ENCODE results near the gene CCDC192.
"Not testable (repeated sequence)": the region's sequence is repeated elsewhere in the genome, so short reads cannot be mapped to it uniquely, and the experiment has no call there.

The CCDC192 gene

DNA sequence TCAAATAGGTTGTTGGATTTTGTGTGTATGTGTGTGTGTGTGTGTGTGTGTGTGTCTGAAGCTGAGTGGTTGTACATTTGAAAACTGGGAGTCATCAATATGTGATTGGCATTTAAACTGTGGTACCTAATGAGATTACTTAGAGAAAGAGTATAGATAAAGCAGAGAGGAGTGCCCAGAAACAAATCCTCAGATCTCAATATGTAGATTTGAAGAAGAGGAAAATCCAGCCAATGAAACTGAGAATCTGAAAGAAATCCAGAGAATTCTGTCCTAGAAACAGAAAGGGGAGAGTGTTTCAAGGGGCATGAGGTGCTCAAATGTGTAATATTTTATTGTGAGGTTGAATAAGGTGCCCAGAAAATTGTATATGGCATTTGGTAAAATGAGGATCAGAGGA lies 66.2 kb downstream of the CCDC192 start:
- no peak for DNase-seq

DNA sequence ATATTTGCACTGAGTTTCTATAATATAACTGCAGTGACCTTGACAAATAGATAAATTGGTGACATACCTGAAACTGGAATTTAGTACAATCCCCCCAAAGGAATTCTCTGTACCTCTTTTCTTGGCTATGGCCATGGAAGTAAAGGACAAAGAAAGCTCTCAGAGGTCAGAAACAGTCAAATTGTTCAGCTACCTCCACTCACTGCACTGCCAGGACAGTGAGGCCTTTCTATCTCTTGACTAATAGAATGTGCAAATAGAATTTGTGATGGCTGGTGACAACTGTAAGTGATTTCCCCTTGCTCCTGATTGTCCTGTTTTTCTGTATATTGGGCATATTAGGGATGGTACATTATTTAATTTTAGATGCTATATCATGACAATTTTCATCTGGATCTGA lies 67.1 kb downstream of the CCDC192 start:
- DNase-seq = no peak

DNA sequence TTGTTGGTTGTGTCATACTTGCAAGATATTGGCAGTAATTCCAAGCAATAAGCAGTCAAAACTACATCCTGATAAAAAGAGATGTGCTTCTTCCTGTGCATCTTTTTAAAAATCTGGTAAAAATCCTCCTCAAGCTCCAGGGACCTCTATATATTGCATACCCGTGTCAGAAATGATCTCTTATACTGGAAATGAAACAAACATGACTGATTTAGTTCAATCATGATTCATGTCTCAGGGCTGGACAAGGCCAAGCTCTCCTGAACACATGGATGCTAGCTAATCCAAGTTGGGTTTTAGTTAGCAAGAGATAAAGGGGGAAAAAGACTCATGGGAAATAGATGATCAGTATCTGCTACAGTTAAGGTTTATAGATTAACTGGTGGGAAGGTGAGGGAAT lies 69.3 kb downstream of the CCDC192 start:
- no peak for DNase-seq

DNA sequence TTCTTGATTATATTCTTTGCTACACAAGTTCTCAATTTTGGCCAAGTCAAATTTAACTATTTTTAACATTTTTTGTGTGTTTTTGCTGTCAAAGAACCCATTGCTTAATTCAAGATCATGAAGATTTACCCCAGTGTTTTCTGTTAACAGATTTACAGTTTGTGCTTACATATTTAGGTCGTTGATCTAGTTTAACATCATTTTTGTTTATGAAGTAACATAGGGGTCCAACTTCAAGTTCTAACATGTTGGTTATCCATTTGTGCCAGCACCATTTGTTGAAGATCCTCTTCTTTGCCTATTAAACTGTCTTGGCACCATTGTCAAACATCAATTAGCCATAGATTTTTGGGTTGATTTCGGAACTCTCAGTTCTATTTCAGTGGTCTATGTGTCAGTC lies 71.0 kb downstream of the CCDC192 start:
- no peak for DNase-seq

DNA sequence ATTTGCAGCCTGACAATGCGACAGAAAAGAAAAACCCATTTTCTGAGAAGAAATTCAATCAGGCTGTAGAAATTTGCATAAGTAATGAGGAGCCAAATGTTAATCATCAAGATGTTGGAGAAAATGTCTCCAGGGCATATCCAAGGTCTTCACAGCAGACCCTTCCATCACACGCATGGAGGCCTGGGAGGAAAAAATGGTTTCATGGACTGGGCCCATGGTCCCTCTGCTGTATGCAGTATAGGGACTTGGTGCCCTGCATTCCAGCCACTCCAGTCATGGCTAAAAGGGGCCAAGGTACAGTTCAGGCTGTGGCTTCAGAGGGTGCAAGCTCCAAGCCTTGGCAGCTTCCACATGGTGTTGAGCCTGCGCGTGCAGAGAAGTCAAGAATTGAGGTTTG lies 73.3 kb downstream of the CCDC192 start:
- DNase-seq = no peak

DNA sequence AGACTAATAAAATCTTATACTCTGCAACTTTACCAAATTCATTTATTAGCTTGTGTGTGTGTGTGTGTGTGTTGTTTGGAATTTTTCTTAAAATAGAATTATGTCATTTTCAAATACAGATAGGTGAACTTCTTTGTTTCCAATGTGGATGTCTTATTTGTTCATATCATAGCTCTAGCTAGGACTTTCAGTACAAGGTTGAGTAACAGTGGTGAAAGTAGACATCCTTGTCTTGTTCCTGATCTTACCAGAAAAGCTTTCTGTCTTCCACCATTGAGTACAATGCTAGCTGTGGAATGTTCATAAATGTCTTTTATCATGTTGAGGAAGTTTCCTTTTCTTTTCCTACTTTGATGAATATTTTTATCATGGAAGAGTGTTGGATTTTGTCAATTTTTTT lies 74.8 kb downstream of the CCDC192 start:
- no peak for DNase-seq

DNA sequence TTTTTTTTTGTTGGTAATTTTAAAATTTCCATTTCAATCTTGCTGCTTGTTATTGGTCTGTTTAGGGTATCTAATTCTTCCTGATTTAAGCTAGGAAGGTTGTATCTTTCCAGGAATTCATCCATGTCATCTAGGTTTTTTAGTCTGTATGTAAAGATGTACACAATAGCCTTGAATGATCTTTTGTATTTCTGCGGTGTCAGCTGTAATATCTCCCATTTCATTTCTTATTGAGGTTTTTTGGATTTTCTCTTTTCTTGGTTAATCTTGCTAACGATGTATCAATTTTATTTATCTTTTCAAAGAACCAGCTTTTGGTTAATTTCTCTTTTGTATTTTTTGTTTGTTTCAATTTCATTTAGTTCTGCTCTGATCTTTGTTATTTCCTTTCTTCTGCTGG lies 79.3 kb downstream of the CCDC192 start:
- DNase-seq = not testable (repeated sequence)

DNA sequence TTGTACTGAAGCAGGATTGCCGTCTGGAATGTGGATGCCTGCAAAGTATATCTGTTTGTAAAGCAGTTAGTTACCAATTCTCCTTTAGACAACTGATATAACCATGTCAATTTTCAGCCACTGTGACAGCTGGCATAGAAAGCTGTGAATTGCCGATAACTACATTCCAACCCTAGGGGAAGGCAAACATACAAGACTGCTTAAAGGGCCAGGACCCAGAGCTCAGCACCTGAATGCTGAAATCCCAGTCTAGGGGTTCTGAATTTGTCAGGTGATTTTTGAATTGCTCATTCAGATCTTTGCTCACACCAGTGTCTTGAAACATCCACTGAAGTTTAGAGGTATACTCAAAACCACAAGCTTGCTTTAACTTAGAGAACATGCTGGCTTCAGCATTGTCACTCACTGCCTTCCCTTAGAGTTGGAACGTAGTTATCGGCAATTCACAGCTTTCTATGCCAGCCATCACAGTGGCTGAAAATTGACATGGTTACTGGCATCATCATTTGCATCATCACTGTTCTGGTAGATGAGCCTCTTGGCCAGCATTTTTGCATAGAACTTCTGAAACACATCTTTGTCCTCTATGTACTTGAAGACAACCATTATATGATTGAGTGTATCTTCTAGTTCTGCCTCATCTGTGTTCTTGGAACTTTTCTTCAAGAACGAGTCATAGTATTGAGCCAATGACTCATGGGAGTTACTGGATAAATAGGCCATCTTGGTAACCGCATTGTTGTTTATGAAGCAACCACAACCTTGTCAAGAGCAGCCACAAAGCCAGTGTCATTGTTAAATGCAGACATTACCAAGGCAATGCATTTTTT lies 82.1 kb downstream of the CCDC192 start:
- peak in 1 of 2 donors; percentile 17 for DNase-seq

DNA sequence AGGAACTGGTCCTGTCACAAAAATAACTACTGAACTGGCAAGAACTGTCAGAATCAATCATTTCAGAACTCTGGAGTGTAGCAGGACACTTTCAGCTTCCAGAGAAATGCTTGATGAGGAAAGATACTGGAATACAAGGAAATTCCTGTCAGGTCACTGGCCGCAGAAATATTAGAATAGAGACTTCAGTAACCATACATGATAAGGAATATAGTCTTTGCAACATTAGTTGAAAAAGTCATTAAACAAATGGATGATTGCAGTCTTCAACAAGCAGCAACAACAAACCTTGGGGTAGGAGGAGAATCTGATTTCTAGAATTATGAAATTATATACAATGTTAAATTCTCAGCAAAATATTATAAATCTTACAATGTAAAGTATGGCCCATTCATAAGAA lies 88.2 kb downstream of the CCDC192 start:
- no peak for DNase-seq

DNA sequence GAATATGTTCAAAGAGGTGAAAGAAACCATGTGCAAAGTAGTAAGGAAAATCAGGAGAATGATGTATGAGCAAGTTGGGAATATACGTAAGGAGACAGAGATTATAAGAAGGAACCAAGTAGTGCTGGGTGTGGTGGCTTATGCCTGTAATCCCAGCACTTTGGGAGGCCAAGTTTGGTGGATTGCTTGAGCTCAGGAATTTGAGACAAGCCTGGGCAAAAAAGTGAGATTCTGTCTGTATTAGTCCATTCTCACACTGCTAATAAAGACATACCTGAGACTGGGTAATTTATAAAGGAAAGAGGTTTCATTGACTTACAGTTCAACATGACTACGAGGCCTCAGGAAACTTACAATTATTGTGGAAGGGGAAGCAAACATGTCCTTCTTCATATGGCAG lies 88.7 kb downstream of the CCDC192 start:
- DNase-seq = not testable (repeated sequence)

DNA sequence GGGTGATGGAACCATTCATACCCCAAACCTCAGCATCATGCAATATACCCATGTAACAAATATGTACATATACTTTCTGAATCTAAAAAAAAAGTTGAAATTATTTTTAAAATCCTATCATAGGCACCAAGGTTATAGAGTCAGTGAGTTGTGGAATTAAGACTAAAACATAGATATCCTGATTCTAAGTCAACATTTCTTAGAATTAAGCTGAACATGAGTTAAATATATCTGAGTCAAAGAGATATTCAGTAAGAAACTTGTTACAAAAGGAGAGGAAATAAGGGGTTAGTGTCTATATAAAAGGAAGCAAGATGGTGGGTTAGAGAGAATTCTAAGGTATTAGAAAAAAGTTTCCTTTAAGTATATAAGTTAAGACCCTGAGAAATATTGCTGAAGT lies 89.9 kb downstream of the CCDC192 start:
- no peak for DNase-seq

DNA sequence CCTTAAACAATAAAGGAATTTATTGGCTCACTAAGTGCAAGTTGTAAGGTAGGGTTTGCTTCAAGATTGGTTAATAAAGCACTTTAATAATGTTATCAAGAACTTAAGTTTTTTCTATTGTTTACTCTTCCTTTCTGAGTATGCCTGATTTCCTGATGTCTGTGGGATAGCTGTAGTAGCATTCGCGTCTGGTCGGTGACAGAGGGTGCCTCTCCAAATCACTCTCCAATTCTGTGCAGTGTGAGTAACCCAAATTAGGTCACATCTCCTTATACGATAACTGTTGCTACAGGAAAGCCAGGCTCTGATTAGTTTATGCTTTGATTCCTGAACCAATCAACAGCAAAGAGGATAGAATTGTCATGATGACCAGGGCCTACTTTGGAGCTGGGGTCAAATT lies 90.7 kb downstream of the CCDC192 start:
- DNase-seq = no peak

DNA sequence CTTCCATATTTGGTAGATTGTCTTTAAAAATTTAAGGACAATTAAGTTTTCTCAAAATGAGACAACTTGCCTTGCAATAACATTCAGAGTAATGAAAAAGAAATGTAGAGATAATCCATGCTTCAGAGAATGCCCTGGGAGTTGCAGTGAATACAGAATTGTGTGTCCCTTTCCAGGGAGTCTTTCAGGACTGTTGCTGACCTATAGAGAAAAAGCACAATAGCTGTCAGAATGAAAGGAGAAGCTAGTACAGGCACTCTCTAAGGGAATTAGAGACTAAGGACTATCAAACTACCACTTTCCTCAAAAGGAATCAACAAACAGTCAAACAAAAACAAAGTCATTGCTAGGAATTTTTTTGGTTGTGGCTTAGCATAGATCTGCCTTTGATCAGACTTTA lies 93.0 kb downstream of the CCDC192 start:
- DNase-seq = no peak

DNA sequence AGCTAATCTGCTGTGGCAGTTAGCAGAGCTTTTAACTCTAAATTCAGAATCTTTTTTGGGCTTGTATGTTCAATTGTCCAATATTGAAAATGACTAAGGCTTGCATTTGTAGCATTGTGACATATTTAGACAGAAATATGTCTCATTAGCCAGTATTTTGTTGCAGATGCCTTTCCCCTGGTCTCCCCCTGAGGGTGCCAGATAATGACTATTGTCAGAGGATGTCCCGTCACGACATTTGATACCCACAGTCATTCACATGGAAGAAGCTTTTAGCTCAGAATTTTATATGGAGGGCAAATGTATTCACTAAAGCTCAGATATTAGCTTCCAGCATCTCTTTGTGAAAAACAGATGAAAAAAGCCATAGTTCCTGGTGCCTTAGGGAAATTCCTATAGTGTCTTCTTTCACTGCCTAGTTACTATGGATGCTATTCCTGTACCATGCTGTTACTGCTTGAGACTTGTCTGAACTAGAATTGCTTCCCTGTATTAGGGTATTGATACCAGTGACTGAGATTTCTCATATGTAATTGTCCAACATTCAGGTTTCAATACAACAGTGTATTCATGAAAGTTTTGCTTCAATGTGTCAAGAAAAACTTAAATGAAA lies 96.2 kb downstream of the CCDC192 start:
- DNase-seq = no peak

DNA sequence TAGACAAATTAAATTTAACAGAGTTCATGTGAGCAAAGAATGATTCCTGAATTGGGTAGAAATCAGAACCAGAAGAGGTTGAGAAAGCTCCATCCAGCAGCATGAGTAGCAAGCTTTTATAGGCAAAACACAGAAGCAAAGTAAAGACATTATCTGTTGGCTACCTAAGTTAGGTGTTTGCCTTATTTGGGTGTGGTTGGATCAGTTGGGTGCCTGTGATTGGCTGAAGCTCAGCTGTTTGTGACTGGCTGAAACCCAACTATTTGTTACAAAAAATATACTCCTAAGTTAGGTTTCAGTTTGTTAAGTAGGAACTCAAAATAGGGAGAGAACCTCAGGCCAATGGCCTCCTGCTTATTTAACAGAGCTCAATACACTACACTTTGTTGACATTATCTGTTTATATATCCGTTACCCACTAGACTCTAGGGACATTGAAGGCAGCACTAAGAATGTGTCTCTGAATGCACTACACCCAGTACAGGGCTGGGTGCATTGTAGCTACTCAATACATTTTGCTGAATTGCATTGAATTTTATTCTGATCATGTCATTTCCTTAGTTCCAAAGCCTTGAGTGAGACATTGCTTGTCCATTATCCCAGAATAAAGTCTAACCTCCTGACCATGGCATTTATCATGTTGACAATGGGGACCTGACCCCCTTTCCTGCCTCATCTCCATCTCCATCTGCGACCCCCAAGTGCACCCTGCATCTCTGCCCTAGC lies 98.7 kb downstream of the CCDC192 start:
- DNase-seq = no peak

DNA sequence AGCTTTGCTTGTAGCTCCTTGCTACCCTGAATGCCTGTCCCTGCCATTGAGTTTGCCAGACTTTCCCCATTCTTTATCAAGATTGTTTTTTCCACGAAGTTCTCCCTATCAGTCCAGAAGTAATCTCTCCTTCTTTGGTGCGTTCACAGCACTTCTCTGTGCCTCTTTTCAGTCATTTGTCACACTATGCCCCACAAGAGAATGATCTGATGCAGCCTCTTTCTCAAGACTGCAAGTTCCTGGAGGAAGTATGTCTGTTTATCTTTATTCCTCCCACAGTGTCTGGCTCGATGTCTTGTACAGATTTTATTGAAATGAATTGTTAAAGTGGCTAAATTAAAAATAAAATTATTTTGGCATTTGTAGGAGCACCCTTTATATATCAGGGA lies 99.3 kb downstream of the CCDC192 start:
- DNase-seq = no peak

DNA sequence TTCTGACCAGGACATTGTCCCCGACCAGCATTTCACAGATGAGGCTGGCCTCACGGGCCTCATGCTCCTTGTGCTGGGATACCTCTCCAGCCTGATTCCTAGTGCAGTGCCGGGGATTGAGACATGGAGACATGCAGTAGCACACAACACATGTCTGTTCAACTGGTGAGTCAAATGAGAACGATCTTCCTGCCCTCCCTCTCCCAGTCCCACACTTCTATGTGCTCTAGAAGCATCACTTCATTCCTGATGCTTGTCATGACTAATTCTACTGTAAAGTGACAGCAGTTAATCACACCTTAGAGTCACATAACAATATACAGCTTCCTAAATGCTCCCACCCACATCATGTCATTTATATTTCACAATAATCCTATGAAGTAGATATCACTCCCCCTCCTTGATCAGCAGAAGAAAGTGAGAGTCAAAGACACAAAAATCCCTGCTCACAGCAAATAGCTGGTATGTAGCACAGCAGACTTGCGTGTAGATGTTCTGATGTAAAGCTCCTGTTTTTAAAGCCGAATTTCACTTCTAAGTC lies 101.8 kb downstream of the CCDC192 start:
- DNase-seq = no peak

DNA sequence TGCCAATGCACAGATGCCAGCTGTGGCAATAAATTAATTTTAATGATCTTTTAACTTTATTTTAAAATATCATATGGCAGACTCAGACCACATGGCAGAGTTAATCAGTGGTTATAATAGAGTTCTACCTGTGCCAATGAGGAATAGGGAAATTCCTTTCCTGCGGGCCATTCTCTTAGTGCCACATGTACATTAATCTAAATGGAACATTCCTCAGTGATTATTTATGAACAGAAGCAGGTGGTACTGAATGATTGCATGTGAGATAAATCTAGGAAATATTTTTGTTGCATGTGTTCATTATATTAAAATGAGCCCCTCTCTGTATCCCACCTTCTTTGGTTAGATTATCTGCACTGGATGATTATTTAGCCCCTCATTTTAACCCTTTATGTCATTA lies 102.3 kb downstream of the CCDC192 start:
- no peak for DNase-seq

DNA sequence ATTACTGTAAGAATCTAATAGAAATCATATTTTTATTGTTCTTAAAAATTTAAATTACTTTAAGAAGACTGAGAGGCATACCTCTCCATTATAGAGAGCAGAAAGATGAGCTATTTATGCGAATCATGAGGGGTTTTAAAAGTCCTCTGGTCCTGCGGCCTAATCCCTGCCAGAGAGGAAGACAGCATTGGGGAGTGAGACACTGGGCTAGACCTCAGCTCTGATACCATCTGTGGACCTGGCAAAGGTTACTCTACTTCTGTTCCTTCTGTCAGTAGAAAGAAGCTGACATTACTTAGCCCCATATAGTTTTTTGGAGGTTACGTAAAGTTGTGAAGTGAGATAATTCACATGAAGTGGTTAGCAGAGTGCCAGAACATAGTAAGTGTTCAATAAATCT lies 103.6 kb downstream of the CCDC192 start:
- DNase-seq = no peak

DNA sequence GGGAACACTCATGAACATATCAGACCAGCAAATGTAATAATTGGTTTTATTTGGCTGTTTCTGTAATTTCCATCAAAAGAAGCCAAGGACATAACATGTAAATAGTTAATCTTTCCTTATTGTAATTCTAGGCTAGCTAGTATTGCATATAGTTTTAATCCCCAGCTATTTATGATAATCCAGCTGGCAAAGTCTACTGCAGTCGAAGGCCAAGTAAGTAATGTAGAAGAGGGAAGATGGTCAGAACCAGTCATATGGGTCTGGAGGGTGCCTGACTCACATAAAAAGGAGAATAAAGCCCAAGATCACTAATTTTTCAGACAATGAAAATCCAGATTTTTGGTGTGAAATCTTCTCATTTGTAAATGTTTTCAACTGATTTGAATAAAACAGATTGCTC lies 106.3 kb downstream of the CCDC192 start:
- DNase-seq = no peak

DNA sequence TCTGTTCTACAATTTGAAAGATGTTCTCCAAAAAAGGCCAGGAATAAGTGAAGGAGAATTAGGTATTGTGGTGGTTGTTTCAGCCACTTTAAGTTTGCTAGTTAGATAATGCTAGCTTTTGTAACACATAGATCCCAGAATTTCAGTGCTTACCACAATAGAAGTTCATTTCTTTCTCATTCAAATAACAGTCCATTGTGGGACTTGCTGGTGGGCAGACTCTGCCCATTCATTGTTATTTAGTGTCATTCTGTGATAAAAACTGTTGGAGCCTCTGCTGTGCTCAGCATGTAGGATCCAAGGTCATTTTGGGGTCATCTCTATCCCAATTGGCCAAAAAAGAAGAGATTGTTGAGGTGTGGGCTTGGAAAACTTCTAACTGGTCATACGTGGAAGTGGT lies 106.8 kb downstream of the CCDC192 start:
- no peak for DNase-seq

DNA sequence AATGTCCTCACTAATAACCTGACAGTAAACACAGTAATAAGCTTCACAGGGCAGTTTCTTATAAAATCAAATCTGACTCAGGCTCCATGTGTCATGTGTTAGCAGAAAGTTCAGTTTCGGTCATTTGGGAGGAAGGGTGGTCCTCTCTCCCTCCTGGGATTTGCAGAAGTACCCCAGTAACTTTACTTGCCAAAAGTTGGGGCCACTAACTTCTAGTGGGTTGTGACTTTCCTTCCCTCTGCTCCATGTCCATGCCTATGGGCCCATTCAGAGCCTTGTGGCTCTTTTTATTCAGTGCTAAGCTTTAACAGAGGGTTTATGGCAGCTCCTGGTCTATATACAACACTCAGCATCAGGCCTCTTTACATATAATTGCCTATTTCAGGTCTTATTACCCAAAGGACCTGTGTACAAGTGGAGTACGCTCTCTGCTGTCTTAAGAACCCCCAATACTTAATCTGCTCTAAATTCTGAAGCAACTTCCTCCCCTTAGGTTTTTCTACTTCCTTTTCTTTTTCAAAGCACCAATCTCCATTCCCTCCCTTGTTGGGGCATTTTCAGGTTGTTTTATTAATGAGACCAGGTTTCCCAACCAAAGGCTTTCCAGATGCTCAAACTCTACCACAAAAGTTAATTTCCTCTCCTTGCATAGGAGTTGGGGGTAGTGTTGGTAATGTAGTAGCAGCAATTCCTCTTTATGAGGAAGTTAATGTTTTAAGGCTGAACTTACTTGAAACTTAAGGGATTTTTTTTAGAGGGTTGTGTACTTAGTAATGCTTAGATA lies 107.7 kb downstream of the CCDC192 start:
- DNase-seq = no peak

DNA sequence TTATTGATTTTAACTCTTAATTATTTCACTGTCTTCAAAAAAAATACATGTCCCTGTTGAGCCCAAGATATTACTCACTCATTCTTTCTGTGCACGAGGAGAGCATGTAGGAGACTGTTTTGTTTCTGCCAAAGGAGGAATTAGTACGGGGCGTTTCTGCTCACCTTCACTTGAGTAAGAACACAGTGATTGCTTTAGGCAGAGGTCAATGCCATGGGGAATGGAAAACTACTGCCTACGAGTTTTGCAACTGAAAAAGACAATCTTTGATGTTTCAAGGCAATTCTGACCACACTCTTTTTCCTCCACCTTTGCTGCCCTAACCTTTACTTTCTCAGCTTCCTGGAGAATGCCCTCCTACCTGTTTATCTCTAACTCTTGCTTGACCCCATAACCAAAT lies 109.4 kb downstream of the CCDC192 start:
- no peak for DNase-seq
